Measurements from ENCODE around the gene ACTA2.

DNA sequence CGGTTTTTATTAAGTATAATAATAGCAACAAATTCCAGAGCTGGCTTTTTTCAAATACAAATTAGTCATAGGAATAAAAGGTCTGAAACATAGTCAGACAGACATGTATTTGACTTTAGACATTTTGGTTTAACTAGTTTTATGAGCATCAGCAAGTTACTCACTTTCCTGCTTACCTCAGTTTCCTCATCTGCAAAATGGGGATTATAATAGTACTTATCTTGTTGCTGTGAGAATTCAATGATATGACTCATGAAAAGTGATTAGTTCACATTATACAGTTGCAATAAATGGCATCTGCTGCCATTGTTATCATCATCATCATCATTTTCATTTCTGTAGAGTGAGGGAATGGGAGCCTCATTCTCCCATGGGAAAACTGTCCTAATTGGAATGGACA is 33.5 kb downstream of the ACTA2 start:
- TF ChIP-seq, protein P1, sequence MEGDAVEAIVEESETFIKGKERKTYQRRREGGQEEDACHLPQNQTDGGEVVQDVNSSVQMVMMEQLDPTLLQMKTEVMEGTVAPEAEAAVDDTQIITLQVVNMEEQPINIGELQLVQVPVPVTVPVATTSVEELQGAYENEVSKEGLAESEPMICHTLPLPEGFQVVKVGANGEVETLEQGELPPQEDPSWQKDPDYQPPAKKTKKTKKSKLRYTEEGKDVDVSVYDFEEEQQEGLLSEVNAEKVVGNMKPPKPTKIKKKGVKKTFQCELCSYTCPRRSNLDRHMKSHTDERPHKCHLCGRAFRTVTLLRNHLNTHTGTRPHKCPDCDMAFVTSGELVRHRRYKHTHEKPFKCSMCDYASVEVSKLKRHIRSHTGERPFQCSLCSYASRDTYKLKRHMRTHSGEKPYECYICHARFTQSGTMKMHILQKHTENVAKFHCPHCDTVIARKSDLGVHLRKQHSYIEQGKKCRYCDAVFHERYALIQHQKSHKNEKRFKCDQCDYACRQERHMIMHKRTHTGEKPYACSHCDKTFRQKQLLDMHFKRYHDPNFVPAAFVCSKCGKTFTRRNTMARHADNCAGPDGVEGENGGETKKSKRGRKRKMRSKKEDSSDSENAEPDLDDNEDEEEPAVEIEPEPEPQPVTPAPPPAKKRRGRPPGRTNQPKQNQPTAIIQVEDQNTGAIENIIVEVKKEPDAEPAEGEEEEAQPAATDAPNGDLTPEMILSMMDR (IDR thresholded peaks at IDR 0.05; ENCODE audit: low read length): no peak
- TF ChIP-seq EZH2 (IDR thresholded peaks at IDR 0.05; ENCODE audit: borderline replicate concordance, low read length): no peak
